Activated T-helper 1 cell treated with anti-CD3 and anti-CD28 coated beads, Interleukin-2, amount 50 U/mL, for 16 hours (primary cell): ENCODE measurements around the gene BCAP29.

Experiments used
- DNase-seq, 2 donors: peaks; one replicate each; pipeline ENCODE4 v3.0.0-alpha.2; 2020; ENCODE audit warnings: low read depth in 1 of 2, low spot score in 1 of 2

The BCAP29 gene

DNA sequence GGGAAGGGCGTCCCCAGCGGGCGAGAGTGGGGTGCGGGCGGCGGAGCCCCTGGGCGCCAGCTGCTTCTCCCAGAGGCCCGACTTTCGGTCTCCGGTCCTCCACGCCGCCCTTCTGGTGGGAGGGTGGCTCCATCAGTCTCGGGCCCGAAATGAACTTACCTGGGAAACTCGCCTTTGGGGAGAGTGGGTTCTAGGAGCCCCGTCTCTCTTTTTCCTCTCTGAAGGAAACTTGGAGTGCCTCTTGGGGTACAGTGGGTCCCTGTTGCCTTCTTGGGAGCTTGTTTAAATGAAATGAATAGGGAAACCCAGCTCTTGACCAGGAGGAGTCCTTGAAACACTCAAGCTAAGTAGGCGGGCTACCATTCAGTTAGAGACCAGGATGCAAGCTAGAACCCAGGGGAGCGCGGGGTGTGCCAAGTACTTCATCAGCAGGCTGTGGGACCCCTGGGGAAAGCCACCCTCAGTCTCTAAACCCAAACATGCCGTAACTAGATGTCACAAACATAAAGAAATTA is 81.9 kb downstream of the BCAP29 start:
- DNase-seq: no peak

DNA sequence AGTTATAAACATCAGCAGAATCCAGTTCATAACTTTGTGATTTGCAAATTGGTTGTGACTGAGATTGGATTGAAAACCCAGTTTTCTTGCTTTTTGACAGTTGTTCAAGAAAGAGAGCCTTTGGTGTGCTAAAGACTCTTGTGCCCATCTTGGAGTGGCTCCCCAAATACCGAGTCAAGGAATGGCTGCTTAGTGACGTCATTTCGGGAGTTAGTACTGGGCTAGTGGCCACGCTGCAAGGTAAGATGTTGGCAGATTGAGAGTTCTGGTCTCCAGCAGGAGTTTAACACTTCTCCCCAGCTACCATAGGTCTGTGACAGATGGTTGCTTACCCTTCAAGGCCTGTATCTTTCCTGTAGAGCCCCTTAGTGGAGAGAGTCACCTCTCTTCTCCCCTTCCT is 83.2 kb downstream of the BCAP29 start:
- DNase-seq: no peak

DNA sequence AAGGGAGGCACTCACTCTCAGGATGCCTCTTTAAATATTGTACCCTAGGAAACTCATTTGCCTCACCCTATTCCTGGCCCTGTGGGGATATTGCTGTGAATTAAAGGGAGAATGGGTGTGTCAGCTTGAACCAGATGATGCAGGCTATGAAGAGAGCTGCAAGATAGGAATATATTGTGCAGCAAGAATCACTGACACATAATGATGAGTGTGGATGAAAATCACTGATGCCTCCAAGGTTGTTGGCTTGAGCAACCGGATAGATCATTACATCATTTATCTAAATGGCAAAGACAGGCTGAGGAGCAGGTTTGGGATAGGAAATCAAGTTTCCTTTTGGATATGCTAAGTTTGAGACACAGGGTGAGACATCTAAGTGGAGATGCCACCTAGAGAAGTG is 86.7 kb downstream of the BCAP29 start:
- DNase-seq: no peak

DNA sequence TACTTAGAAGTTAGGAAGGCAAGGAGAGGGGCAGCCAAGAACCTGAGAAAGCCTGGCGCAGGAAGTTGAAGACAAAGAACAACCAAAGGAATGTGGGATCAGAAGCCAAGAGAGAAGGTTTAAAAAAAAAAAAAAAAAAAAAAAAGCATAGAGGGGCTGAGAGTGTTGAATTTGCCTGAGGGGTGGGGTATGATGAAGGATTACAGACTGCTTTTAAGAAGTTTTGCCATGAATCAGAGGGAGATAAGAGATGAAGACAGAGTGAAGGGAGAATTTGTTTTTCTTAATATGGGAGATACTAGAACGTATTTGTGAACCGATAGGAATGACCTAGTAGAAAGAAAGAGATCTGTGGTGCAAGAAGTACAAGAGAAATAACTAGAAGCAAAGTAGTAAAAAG is 87.3 kb downstream of the BCAP29 start:
- no peak for DNase-seq

DNA sequence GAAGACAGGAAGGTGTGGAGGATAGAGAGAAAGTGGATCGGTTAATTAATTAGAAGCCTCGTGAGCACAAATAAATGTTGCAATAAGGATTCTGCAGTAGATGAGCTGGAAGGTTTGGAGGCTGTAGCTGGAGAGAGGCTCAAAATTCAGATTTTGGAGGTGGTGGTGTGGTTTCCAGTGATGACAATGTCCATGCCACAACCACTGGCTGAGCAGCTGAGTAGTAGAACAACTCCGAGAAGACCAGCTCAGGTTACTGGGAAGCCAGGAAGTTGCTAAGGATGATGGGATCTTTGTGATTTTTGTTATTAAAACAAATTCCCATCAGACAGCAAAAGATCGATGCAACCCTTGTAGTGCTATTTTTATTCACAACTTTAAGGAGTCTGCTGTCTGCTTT is 88.2 kb downstream of the BCAP29 start:
- DNase-seq: no peak
